Measurements from ENCODE around the gene EPB41L5. TPM values are rescaled to one million over a fixed set of nuclear protein-coding genes. Genes with fewer than 3 reads are reported as not detected.
"Not testable (repeated sequence)": the region's sequence is repeated elsewhere in the genome, so short reads cannot be mapped to it uniquely, and the experiment has no call there.

The EPB41L5 gene
- total and polyA plus RNA-seq, 5 donors, result 2.5 to 19.9 (median 14.7) TPM

DNA sequence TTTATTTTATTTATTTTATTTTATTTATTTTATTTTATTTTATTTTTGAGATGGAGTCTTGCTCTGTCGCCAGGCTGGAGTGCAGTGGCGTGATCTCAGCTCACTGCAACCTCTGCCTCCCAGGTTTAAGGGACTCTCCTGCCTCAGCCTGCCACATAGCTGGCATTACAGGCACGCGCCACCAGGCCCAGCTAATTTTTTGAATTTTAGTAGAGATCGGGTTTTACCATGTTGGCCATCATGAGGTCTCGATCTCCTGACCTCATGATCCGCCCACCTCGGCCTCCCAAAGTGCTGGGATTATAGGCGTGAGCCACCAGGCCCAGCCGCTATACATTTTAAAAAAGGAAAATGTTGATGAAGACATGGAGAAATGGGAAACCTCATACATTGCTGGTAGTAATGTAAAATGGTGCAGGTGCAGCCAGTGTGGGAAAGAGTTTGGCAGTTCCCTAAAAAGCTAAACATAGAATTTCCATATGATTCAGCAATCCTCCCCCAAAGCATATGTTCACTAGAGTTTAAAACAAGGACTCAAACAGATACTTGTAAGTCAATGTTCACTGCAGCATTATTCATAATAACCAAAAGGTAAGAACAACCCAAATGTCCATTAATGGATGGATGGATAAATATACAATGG is 187.1 kb downstream of the EPB41L5 start:
- H3K4me3 ChIP-seq (ENCODE audit: low read length); DNase-seq; H3K27me3 ChIP-seq (ENCODE audit: control insufficient read depth, insufficient read depth); intact Hi-C loops (cut with DNase I); H3K9me3 ChIP-seq (ENCODE audit: control insufficient read depth, low read length); H3K27ac ChIP-seq (ENCODE audit: low read length); H3K4me1 ChIP-seq (ENCODE audit: control insufficient read depth, insufficient read depth, low read length); ATAC-seq: not testable (repeated sequence)
- WGBS, result 97% methylated on average over 10 of the region's 10 CpGs

DNA sequence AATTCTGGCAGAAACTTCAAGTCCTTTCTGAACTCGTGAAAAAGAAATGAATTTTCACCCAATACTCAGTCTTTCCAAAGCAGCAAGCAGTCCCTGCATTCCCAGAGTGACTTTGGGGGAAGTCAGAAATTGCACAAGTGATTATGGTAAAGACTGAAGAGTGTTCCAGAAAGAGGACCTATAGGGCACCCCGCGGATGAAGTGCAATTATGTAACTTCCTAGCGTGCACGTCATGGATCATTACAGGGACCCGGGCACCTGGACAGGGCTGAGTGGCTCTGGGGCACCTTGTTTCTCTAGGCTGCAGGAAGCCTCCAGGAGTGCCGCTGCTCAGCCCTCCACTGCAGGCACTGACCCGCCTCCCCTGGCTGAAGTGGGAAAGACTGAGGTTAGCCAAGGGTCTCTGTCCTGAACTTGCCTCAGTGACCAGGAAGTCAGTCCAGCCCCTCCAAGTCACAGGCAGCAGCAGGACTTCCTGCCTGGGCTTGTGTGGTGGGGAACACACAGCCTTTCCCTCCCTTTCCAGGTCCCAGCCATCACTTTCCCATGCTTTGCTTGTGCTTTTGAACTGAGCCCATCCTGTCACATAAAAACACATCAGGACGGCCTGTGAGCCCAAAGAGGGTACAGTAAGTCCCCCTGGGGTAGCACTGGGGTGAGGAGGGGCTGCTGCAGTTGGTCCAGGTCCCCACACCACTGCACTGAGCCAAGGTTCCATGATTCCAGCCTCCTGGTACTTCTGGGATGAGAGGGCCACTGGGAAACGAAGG is 190.6 kb downstream of the EPB41L5 start:
- intact Hi-C loops (cut with DNase I), result no loop called here
- no peak overlapping the region for H3K4me3 ChIP-seq (ENCODE audit: low read length)
- ATAC-seq, result peak in 1 of 2 donors; percentile 52
- H3K9me3 ChIP-seq (ENCODE audit: control insufficient read depth, low read length), result no peaks in the 10 kb centered on the region
- peaks cover 2% of the 10 kb centered on the region for H3K4me1 ChIP-seq (ENCODE audit: control insufficient read depth, insufficient read depth, low read length)
- no peaks in the 10 kb centered on the region for H3K27me3 ChIP-seq (ENCODE audit: control insufficient read depth, insufficient read depth)
- H3K27ac ChIP-seq (ENCODE audit: low read length), result no peak overlapping the region
- 53% methylated on average over 10 of the region's 10 CpGs for WGBS
- peak in 2 of 3 donors; percentile 48 to 55 for DNase-seq

DNA sequence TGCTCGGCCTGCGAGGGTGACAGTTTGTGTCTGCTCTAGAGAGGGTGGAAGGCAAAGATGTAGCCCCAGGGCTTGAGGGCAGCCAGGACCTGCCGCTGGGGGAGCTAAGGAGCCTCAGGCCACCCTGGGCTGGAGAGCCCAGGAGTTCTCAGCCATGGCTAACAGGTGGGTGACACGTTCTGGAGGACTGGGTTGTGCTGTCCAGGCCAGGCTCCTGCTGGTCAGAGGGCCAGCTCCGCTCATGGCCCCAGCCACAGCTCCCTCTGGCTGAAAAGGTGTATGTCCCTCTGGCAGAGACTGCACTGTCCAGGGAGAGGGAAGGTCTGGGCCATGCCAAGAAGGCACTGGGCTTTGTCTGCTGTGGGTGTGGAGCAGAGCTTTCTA is 191.1 kb downstream of the EPB41L5 start:
- Histone ChIP-seq H3K4me3 (ENCODE audit: low read length) (no peak overlapping the region), H3K4me1 (ENCODE audit: control insufficient read depth, insufficient read depth, low read length) (peaks cover 2% of the 10 kb centered on the region), H3K27me3 (ENCODE audit: control insufficient read depth, insufficient read depth) (no peaks in the 10 kb centered on the region), H3K9me3 (ENCODE audit: control insufficient read depth, low read length) (no peaks in the 10 kb centered on the region), H3K27ac (ENCODE audit: low read length) (no peak overlapping the region)
- intact Hi-C loops (cut with DNase I), result no loop called here
- no peak for DNase-seq
- ATAC-seq, result peak; percentile 20
- 86% methylated on average over 5 of the region's 5 CpGs for WGBS

DNA sequence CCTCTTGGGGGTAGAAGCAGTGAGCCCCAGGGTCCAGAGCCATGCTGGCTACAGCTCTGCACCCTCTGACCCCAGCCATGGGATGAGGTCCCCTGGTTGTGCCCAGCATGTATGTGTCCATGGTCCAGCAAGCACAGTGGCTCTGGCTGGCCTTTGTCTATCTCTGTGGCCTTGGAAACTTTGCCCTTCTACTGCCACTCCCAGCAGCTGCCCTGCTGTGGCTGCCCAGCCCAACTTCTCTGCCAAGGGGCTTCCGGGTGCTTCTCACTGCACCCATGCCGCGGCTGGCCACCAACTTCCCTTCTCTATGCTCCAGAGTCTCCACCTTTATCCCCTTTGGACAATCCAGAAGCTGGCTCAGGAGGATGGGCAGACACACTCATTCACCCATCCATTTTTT is 191.5 kb downstream of the EPB41L5 start:
- H3K27ac ChIP-seq (ENCODE audit: low read length), result no peak overlapping the region
- intact Hi-C loops (cut with DNase I), result no loop called here
- ATAC-seq, result peak in 1 of 2 donors; percentile 14

DNA sequence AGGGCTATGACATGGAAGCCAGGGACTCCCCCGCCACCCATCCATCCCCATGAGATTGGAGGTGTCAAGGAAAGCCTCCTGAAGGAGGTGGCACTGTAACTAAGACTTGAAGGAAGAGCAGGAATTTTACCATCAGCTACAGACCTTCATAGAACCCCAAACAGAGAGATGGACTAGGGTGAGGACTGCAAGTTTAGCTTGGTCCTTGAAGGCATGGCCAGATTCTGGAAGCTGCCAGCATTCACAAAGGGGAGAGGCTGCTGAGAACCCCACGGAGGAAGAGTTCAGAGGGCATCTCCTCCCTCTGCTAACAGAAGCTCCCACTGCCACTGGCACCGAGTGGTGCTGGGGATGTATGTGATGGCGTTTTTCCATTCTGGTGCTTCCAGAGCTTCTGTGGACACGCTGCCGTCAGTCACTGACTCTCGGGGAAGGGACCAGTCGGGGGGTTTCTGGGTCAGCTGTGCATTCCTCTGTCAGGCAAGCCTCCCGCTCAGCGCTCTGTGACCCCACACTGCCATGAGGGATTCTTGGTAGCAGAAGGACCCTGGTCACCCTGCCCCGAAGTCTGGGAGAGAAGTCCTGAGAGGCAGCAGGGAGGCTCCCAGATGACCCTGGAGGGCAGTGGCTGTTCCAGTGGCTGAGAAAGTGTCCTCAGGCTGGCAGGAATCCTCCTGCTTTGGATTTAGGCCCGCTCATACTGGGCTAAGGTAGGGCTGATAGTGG is 192.2 kb downstream of the EPB41L5 start:
- peaks cover 2% of the 10 kb centered on the region for H3K4me1 ChIP-seq (ENCODE audit: control insufficient read depth, insufficient read depth, low read length)
- H3K9me3 ChIP-seq (ENCODE audit: control insufficient read depth, low read length), result no peaks in the 10 kb centered on the region
- no peak overlapping the region for H3K4me3 ChIP-seq (ENCODE audit: low read length)
- ATAC-seq (no peak), DNase-seq (peak in 1 of 3 donors; percentile 28)
- H3K27ac ChIP-seq (ENCODE audit: low read length), result no peak overlapping the region
- H3K27me3 ChIP-seq (ENCODE audit: control insufficient read depth, insufficient read depth), result no peaks in the 10 kb centered on the region
- intact Hi-C loops (cut with DNase I), result no loop called here
- 92% methylated on average over 12 of the region's 12 CpGs for WGBS

More for the DNA sequence above, 191.5 kb downstream of the EPB41L5 start:
- Histone ChIP-seq H3K9me3 (ENCODE audit: control insufficient read depth, low read length) (no peaks in the 10 kb centered on the region), H3K4me3 (ENCODE audit: low read length) (no peak overlapping the region), H3K4me1 (ENCODE audit: control insufficient read depth, insufficient read depth, low read length) (peaks cover 2% of the 10 kb centered on the region), H3K27me3 (ENCODE audit: control insufficient read depth, insufficient read depth) (no peaks in the 10 kb centered on the region)
- 95% methylated on average over 3 of the region's 3 CpGs for WGBS
- no peak for DNase-seq

DNA sequence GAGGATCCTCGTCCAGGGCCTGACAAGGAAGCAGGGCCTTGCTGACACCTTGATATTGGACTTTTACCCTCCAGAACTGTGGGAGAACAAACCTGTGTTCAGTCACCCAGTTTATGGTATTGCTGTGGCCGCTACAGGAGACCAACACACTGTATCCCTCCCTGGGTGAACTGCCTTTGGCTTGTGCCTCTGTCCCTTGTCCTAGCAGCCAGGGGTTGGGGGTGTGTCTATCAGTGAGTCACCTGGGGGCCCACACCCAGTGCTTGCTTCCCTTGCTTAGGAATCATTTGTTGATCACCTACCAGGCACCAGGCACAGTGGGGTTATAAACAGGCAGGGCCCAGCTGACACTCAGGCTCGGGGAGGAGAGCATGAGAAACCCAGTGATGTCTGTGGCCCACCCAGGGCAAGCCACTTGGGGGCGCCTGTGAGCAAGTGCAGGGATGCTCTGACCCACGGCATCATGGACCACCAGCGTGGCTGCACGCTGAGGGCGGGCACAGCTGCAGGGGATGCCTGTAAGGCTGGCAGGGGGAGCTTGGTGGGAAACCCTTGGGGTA is 193.2 kb downstream of the EPB41L5 start:
- intact Hi-C loops (cut with DNase I), result no loop called here
- Histone ChIP-seq H3K27me3 (ENCODE audit: control insufficient read depth, insufficient read depth) (no peaks in the 10 kb centered on the region), H3K4me1 (ENCODE audit: control insufficient read depth, insufficient read depth, low read length) (peaks cover 4% of the 10 kb centered on the region), H3K27ac (ENCODE audit: low read length) (no peak overlapping the region), H3K4me3 (ENCODE audit: low read length) (no peak overlapping the region), H3K9me3 (ENCODE audit: control insufficient read depth, low read length) (no peaks in the 10 kb centered on the region)
- WGBS, result 66% methylated on average over 8 of the region's 8 CpGs
- ATAC-seq, result peak in 1 of 2 donors; percentile 17
- DNase-seq, result peak in 2 of 3 donors; percentile 64 to 72

DNA sequence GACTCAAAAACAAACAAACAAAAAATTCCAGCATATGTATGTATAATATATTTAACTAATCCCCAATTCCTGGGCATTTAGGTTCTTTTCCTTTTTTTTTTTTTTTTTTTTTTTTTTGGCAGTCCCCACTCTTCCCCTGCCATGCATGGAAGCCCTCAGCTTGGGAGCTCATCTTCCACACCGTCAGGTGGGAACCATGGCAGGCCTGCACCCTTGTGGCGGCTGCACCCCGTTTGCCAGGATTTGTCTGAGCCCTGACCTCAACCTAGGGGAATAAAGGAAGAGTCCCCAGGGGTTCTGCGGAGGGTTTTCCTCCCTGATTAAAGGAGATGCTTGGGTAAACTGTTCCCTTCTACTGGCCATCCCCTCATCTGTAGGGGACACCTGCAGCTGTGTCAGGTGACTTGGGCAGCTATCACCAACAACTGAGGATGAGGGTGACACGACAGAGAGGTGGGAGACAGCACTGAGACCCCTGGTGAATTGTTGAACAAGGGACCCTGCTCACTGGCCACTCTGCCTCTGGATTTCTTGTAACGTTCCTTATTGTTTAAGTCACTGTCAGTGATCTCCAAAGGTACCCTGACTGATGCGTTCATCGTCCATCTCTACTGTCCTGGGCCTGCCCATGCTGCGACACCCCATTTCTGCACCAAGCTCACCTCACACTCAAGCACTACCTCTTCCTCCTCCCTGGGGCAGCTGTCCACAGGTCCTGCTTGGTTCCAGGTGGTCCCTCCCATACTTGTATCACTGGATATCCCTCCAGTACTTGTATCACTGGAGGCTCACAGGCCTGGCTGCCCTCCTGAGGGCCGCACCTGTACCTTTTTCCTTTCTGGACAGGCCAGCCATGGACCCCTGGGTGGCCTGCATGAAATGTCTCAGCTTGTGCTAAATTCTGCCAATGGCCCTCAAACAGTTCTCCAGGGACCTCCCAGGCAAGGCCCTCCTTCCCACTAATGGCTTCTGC is 195.8 kb downstream of the EPB41L5 start:
- no peaks in the 10 kb centered on the region for H3K9me3 ChIP-seq (ENCODE audit: control insufficient read depth, low read length)
- no peak overlapping the region for H3K27ac ChIP-seq (ENCODE audit: low read length)
- DNase-seq (no peak), ATAC-seq (no peak)
- intact Hi-C loops (cut with DNase I), result no loop called here
- H3K27me3 ChIP-seq (ENCODE audit: control insufficient read depth, insufficient read depth), result no peaks in the 10 kb centered on the region
- H3K4me3 ChIP-seq (ENCODE audit: low read length), result no peak overlapping the region
- 94% methylated on average over 10 of the region's 10 CpGs for WGBS
- H3K4me1 ChIP-seq (ENCODE audit: control insufficient read depth, insufficient read depth, low read length), result peaks cover 4% of the 10 kb centered on the region

DNA sequence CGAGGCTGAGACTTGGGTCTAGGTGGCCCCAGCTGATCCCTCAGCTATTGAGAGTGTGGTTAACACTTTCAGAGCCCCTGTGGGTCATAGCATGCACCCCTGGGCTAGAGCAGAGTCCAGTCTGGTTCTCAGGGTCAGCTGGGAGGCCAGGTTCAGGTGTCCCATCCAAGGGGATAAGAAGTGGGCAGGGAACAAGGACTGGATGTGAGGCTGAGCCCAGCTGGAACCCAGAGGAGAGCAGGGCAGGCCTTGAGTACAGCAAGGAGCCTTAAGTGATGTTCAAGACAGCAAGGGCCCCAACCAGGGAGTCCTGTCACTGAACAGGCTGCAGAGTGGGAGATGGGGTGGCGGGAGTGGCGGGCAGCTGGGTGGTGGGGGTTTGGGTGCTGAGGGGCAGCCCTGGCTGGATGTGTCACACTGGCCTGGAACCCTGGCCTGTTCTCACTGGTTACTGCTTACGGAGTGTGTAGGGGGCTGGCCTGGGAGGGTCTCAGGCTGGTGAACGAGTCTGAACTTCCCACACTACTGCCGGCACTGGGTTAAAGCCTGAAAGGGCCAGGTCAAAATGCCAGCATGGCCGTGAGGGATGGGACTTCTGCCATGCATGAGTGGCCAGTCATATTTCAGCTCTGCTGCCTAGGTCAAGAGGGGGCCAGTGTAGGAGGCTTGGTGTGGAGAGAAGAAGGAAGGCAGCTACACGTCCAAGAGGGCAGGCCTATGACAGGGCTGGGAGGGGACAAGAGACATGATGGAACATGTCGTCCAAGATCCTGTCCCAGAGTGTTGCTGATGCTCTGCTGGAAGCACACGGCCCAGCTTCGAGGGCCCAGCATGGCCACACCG is 196.8 kb downstream of the EPB41L5 start:
- 69% methylated on average over 12 of the region's 12 CpGs for WGBS
- peak; percentile 38 to 48 for ATAC-seq
- intact Hi-C loops (cut with DNase I), result no loop called here
- no peak overlapping the region for H3K27ac ChIP-seq (ENCODE audit: low read length)
- peak in 1 of 3 donors; percentile 39 for DNase-seq
- H3K9me3 ChIP-seq (ENCODE audit: control insufficient read depth, low read length), result no peaks in the 10 kb centered on the region
- H3K4me1 ChIP-seq (ENCODE audit: control insufficient read depth, insufficient read depth, low read length), result peaks cover 2% of the 10 kb centered on the region
- H3K4me3 ChIP-seq (ENCODE audit: low read length), result no peak overlapping the region
- H3K27me3 ChIP-seq (ENCODE audit: control insufficient read depth, insufficient read depth), result no peaks in the 10 kb centered on the region

DNA sequence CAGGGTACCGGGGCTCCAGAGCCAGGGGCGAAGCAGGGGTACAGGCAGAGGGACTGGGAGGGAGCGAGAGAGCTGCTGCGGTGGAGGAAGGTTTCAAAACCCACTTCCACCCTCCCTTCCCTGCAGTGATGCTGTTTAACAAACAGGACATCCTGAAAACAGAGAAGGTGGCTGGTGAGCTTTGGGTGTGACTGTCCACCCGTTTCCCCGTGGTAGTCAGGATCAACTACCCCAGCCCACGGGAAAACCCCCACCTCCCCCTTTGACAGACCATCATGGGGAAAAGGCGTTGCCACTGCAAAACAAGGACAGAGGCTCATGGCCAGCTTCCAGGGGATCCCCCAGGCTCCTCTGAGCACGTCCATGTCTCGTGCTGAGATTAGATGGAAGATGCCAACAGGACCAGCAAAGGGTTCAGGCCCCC is 197.4 kb downstream of the EPB41L5 start:
- Histone ChIP-seq H3K27ac (ENCODE audit: low read length) (no peak overlapping the region), H3K4me1 (ENCODE audit: control insufficient read depth, insufficient read depth, low read length) (peaks cover 2% of the 10 kb centered on the region), H3K9me3 (ENCODE audit: control insufficient read depth, low read length) (no peaks in the 10 kb centered on the region), H3K27me3 (ENCODE audit: control insufficient read depth, insufficient read depth) (no peaks in the 10 kb centered on the region), H3K4me3 (ENCODE audit: low read length) (no peak overlapping the region)
- WGBS, result 53% methylated on average over 10 of the region's 10 CpGs
- intact Hi-C loops (cut with DNase I), result no loop called here
- ATAC-seq, result no peak
- DNase-seq, result peak in 1 of 3 donors; percentile 39

Measured in right cardiac atrium (tissue), 5 donors.